Omental fat pad (tissue), 4 donors: Measurements from ENCODE around the gene PCBD1. TPM values are rescaled to one million over a fixed set of nuclear protein-coding genes. Genes with fewer than 3 reads are reported as not detected.

ENCODE experiments used
- ATAC-seq: fragments of 150-250 bp; one replicate; pipeline ENCODE4 v1.9.1; 2016; ENCODE audit warnings: mild to moderate bottlenecking, moderate library complexity; ENCODE audit not compliant: low FRiP score
- DNase-seq: peaks from one replicate; pipeline ENCODE4 v3.0.0-alpha.2; 2019; ENCODE audit warnings: low spot score
- total RNA-seq, 4 donors: library from RNA; depleted of rRNA; stranded (reverse); fragments of >200 nt; gene quantifications; one replicate each; pipeline ENCODE4 v1.1.0, GENCODE V29; 2016
- TF ChIP-seq, protein P1 (sequence below), 3 donors: fragments of 450-650 bp; IDR thresholded peaks; one replicate each; pipeline ENCODE4 v1.5.1; 2016 to 2017; ENCODE audit warnings: antibody characterized with exemption in 3 of 3, mild to moderate bottlenecking in 3 of 3, moderate library complexity in 2 of 3

The PCBD1 gene
- total RNA-seq, 4 donors from 2014 or later: 47.0 to 77.2 (median 64.3) TPM

DNA sequence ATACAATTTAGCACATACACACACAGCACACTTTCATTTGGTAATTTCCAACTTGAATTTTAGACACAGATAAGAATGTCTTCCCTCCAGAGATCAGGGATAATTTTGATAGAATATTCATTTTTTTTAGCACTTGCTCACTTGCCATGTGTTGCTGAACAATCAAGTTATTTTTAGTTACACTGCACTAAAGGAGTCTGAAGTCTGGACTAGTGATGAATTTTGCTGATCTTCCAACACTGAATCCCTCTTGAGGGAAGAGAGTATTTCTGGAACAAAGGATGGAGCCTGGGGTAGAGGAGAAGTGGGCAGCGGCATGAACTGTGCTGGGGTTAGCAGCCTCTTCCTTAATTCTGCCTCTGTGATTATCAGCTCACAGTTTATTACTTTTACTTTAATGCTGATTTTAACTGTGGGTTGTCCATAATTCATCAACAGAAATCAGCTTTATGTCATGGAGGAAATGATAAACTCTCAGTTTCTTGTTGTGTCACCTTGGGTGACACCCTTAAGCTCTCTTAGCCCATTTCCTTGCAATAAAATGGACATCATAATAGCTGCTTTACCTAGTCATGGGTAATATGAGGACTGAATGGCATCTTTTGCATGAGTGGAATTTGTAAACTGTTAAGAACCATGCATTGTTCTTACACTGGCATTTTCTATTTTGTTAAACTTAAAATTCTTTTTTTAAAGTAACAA, 40.6 kb downstream of the PCBD1 start:
- DNase-seq: no peak
- ATAC-seq: no peak
- TF ChIP-seq, protein P1, sequence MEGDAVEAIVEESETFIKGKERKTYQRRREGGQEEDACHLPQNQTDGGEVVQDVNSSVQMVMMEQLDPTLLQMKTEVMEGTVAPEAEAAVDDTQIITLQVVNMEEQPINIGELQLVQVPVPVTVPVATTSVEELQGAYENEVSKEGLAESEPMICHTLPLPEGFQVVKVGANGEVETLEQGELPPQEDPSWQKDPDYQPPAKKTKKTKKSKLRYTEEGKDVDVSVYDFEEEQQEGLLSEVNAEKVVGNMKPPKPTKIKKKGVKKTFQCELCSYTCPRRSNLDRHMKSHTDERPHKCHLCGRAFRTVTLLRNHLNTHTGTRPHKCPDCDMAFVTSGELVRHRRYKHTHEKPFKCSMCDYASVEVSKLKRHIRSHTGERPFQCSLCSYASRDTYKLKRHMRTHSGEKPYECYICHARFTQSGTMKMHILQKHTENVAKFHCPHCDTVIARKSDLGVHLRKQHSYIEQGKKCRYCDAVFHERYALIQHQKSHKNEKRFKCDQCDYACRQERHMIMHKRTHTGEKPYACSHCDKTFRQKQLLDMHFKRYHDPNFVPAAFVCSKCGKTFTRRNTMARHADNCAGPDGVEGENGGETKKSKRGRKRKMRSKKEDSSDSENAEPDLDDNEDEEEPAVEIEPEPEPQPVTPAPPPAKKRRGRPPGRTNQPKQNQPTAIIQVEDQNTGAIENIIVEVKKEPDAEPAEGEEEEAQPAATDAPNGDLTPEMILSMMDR (IDR thresholded peaks at IDR 0.05): no peak

DNA sequence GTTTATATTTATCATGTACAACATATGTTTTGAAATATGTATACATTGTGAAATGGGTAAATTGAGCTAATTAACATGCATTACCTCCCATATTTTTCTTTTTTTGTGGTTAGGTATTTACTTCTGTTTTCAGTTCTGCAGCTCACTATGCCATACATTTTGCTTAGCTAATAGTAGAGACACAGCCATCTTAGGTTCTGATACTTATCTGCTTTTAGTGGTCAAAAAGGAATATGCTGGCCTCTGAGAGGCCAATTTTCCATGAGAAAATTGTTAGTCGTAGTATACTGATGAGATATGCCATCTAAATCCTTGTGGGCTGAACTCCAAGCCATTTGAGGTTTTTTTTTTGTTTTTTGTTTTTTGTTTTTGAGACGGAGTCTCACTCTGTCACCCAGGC, 41.6 kb downstream of the PCBD1 start:
- no peak for DNase-seq
- TF ChIP-seq, protein P1 (IDR thresholded peaks at IDR 0.05): no peak
- ATAC-seq: no peak

DNA sequence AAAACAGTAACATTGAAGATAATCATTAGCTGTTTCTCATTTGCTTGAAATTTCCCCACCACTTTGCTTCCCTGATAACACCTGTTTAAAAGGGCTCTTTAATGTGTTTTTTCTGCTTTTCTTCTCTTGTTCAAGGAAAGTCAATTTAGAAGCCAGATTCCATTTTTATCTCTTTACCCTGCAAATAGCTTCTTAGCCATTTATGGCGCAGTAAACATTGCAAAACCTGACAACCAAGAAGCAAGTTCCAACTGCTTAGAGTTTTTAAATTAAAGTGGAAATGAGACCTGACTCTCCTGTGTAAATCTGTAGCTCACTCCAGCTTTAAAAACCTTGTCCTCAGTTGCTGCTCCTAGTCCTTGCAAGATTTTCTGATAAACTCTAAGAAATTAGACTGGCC, 42.5 kb downstream of the PCBD1 start:
- ATAC-seq: no peak
- no peak for DNase-seq
- TF ChIP-seq, protein P1 (IDR thresholded peaks at IDR 0.05): no peak

DNA sequence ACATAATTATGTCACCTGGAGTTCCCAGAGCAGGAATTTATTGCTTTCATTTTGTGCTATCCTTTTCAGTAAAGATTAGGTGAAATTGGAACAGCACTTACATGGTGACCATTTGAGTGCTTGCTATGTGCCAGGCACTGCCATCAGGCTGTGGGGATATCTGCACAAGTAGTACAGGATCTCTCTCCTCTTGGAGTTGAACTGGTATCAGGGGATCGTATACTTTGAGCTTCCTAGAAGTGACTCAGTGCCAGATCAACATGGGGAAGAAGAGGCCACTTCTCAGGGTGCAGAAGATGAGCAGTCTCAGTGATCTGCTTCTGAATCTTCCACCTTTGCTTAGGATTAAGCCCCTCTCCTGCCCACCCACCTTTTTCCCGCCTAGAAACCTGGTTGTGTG, 43.1 kb downstream of the PCBD1 start:
- DNase-seq (no peak), ATAC-seq (no peak)
- TF ChIP-seq, protein P1 (IDR thresholded peaks at IDR 0.05): no peak

- no peak for DNase-seq
- ATAC-seq: no peak
- TF ChIP-seq, protein P1 (IDR thresholded peaks at IDR 0.05): no peak
Measured at GRCh38 chr10:70843776-70844489, 44.4 kb downstream of the PCBD1 start.

DNA sequence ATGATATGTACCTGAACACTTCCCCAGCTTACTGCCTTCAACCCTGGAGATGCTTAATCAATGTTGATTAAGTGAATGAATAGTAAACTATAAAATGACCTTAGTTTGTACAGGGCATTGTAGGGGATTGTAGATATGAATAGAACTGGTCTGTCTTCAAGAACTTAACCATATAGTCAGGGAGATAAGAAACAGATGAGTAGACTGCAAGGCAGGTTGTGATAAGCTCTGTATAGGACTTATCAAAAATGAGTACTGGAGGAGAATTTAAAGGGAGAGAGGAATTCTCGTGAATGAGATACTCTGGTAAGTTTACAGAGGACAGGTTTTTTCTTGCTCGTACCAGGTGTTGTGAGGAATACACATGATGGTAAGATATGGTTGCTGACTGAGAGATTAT, 45.0 kb downstream of the PCBD1 start:
- DNase-seq (no peak), ATAC-seq (no peak)
- TF ChIP-seq, protein P1 (IDR thresholded peaks at IDR 0.05): no peak

DNA sequence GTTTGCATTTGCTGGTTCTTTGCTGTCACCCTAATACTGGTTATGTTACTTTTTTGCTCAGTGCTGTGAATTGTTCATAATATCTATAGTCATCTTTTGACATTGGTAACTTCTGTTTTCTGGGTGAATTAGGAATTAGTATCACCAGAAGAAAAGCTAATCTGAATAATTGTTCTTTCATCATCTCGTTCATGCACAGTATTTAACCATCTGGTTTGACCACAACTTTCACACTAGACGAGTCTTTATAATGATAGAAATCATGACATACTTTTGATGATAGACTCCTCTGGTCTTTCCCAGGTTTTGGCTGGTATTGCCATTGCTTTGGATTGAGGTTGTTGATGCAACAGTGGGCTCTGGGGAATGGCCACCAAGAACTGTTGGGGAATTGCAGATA, 47.5 kb downstream of the PCBD1 start:
- TF ChIP-seq, protein P1 (IDR thresholded peaks at IDR 0.05): no peak
- no peak for DNase-seq
- no peak for ATAC-seq
